NCI-H2196 treated with DMSO at 0.1 percent for 48 hours (cell line): ENCODE results near the gene CEP112.

Experiments
- DNase-seq: peaks from one replicate; lab custom pipeline; 2025; ENCODE audit not compliant: unreplicated experiment; lab: John Stamatoyannopoulos, UW

CEP112 gene

GRCh38 chr17:65664266-65664665, 527.7 kb downstream of the CEP112 start:
- no peak for DNase-seq

GRCh38 chr17:65662196-65662595, 529.7 kb downstream of the CEP112 start:
- no peak for DNase-seq

GRCh38 chr17:65660947-65661346, 531.0 kb downstream of the CEP112 start:
- DNase-seq, result no peak

GRCh38 chr17:65660078-65660477, 531.9 kb downstream of the CEP112 start:
- no peak for DNase-seq

GRCh38 chr17:65659512-65659911, 532.4 kb downstream of the CEP112 start:
- no peak for DNase-seq

GRCh38 chr17:65657251-65657828, 534.6 kb downstream of the CEP112 start:
- DNase-seq, result no peak

GRCh38 chr17:65656390-65657250, 535.3 kb downstream of the CEP112 start:
- DNase-seq, result no peak

- no peak for DNase-seq
These were observed 536.2 kb downstream of the CEP112 start for GRCh38 chr17:65655706-65656105.

GRCh38 chr17:65644545-65644944, 547.4 kb downstream of the CEP112 start:
- no peak for DNase-seq

- DNase-seq, result peak; percentile 82
These were observed 553.5 kb downstream of the CEP112 start for GRCh38 chr17:65638221-65638975.

GRCh38 chr17:65637786-65638185, 554.1 kb downstream of the CEP112 start:
- no peak for DNase-seq

GRCh38 chr17:65634533-65634932, 557.4 kb downstream of the CEP112 start:
- peak; percentile 29 for DNase-seq

GRCh38 chr17:65633988-65634387, 557.9 kb downstream of the CEP112 start:
- DNase-seq, result peak; percentile 69

GRCh38 chr17:65633146-65633881, 558.6 kb downstream of the CEP112 start:
- DNase-seq, result no peak

GRCh38 chr17:65630502-65630901, 561.4 kb downstream of the CEP112 start:
- DNase-seq, result no peak

GRCh38 chr17:65629234-65629690, 562.7 kb downstream of the CEP112 start:
- no peak for DNase-seq

GRCh38 chr17:65628644-65629036, 563.3 kb downstream of the CEP112 start:
- no peak for DNase-seq

- DNase-seq, result peak; percentile 55
These were observed 563.9 kb downstream of the CEP112 start for GRCh38 chr17:65627891-65628643.

GRCh38 chr17:65627108-65627507, 564.8 kb downstream of the CEP112 start:
- DNase-seq, result no peak

- DNase-seq, result no peak
These were observed 565.5 kb downstream of the CEP112 start for GRCh38 chr17:65626451-65626850.
